SK-N-SH (cell line): ENCODE results near the gene SBDS. TPM values are rescaled to one million over a fixed set of nuclear protein-coding genes. Genes with fewer than 3 reads are reported as not detected.
"Not testable (repeated sequence)": the region's sequence is repeated elsewhere in the genome, so short reads cannot be mapped to it uniquely, and the experiment has no call there.

Source experiments
- CTCF ChIA-PET: fragments of 300-600, 350-600 bp; formaldehyde crosslinking; extraction: SDS; loops from one replicate; lab custom pipeline; 2021; lab: Yijun Ruan, JAX
- POLR2A ChIA-PET: fragments of 350-600 bp; sonication (Branson Sonifier 250); formaldehyde crosslinking; extraction: SDS; loops from one replicate; lab custom pipeline; 2020; ENCODE audit warnings: antibody characterized with exemption, inconsistent platforms; lab: Yijun Ruan, JAX
- DNase-seq: peaks from one replicate; pipeline ENCODE4 v3.0.0; 2012
- H2AFZ ChIP-seq: fragments of 200-600 bp; sonication (generic); 2 replicates; pipeline ENCODE4 v1.8.1; 2016; ENCODE audit warnings: antibody characterized with exemption, mild to moderate bottlenecking, low read depth
- H3F3A ChIP-seq: fragments of 200-600 bp; sonication (generic); replicated peaks from 2 replicates; pipeline ENCODE3; 2016; ENCODE audit warnings: antibody characterized with exemption, mild to moderate bottlenecking; ENCODE audit not compliant: insufficient read depth
- H3K27ac ChIP-seq, 2 experiments: fragments of 200-500 bp in 1 of 2; fragments of 200-600 bp in 1 of 2; sonication (Bioruptor generic) in 1 of 2; sonication (generic), shearing (Covaris generic) in 1 of 2; 2 replicates each; pipeline versions ENCODE4 v1.5.1 to v1.6.1; 2014 to 2016; ENCODE audit warnings: low read depth in 2 of 2, inconsistent platforms in 1 of 2, low read length in 1 of 2, mild to moderate bottlenecking in 1 of 2, mixed read lengths in 1 of 2
- H3K27me3 ChIP-seq: fragments of 200-600 bp; sonication (generic), shearing (Covaris generic); 2 replicates; pipeline ENCODE4 v1.6.1; 2016; ENCODE audit warnings: mixed run types; ENCODE audit not compliant: insufficient read depth
- H3K36me3 ChIP-seq, 2 experiments: fragments of 200-500 bp in 1 of 2; fragments of 200-600 bp in 1 of 2; sonication (Bioruptor generic) in 1 of 2; sonication (generic) in 1 of 2; replicated peaks in 1 of 2; 2 replicates each; pipeline versions ENCODE3 to v1.5.1; 2014 to 2016; ENCODE audit warnings: low read length in 1 of 2, mild to moderate bottlenecking in 1 of 2; ENCODE audit not compliant: insufficient read depth in 2 of 2, control insufficient read depth in 1 of 2
- H3K4me1 ChIP-seq, 2 experiments: fragments of 200-500 bp in 1 of 2; fragments of 200-600 bp in 1 of 2; sonication (Bioruptor generic) in 1 of 2; sonication (generic), shearing (Covaris generic) in 1 of 2; 2 replicates each; pipeline versions ENCODE4 v1.5.1 to v1.6.1; 2014 to 2016; ENCODE audit warnings: low read depth in 1 of 2, low read length in 1 of 2, mixed run types in 1 of 2; ENCODE audit not compliant: insufficient read depth in 2 of 2, control insufficient read depth in 1 of 2
- H3K4me2 ChIP-seq: fragments of 200-600 bp; sonication (generic), shearing (Covaris generic); 2 replicates; pipeline ENCODE4 v1.6.1; 2017; ENCODE audit warnings: mixed run types
- H3K4me3 ChIP-seq, 2 experiments: fragments of 200-500 bp in 1 of 2; fragments of 200-600 bp in 1 of 2; sonication (Bioruptor generic) in 1 of 2; sonication (generic), shearing (Covaris generic) in 1 of 2; 2 replicates each; pipeline versions ENCODE4 v1.5.1 to v1.8.1; 2014 to 2016; ENCODE audit warnings: low read depth in 2 of 2, inconsistent platforms in 1 of 2, low read length in 1 of 2, mild to moderate bottlenecking in 1 of 2, mixed read lengths in 1 of 2, moderate library complexity in 1 of 2
- H3K79me2 ChIP-seq: fragments of 200-600 bp; sonication (generic); 2 replicates; pipeline ENCODE4 v1.8.1; 2017; ENCODE audit warnings: mild to moderate bottlenecking; ENCODE audit not compliant: insufficient read depth
- H3K9ac ChIP-seq: fragments of 200-600 bp; sonication (generic); 2 replicates; pipeline ENCODE4 v1.6.1; 2017; ENCODE audit warnings: mixed run types
- H3K9me2 ChIP-seq: fragments of 200-600 bp; sonication (generic); 2 replicates; pipeline ENCODE4 v1.6.1; 2017; ENCODE audit warnings: mixed run types
- H3K9me3 ChIP-seq: fragments of 200-600 bp; sonication (generic); 2 replicates; pipeline ENCODE4 v1.6.1; 2017; ENCODE audit warnings: mixed run types, mild to moderate bottlenecking, moderate library complexity
- H4K20me1 ChIP-seq: fragments of 200-600 bp; sonication (generic); 2 replicates; pipeline ENCODE4 v1.6.1; 2017; ENCODE audit warnings: mild to moderate bottlenecking, mixed run types; ENCODE audit not compliant: insufficient read depth
- CHD2 ChIP-seq: fragments of 150-350 bp; IDR thresholded peaks from 2 replicates; pipeline ENCODE4 v1.6.1; 2018; ENCODE audit warnings: low read length; ENCODE audit not compliant: partially characterized antibody
- GABPA ChIP-seq: IDR thresholded peaks from 2 replicates; pipeline ENCODE4 v1.4.0; 2012; ENCODE audit warnings: low read depth, mild to moderate bottlenecking
- MXI1 ChIP-seq: IDR thresholded peaks from 2 replicates; pipeline ENCODE4 v1.6.1; 2012; ENCODE audit warnings: mild to moderate bottlenecking, low read depth, low read length, improper control_type of control experiment
- NRF1 ChIP-seq: IDR thresholded peaks from 2 replicates; pipeline ENCODE4 v1.6.1; 2012; ENCODE audit warnings: low read depth, mild to moderate bottlenecking, low read length
- PBX3 ChIP-seq: IDR thresholded peaks from 2 replicates; pipeline ENCODE4; 2012
- POLR2AphosphoS5 ChIP-seq: IDR thresholded peaks from 2 replicates; pipeline ENCODE4 v1.6.1; 2012; ENCODE audit warnings: low read depth, low read length
- RFX5 ChIP-seq: IDR thresholded peaks from 2 replicates; pipeline ENCODE4 v1.6.1; 2012; ENCODE audit warnings: mild to moderate bottlenecking, improper control_type of control experiment, low read length
- SIN3A ChIP-seq: IDR thresholded peaks from 2 replicates; pipeline ENCODE4 v1.6.1; 2012; ENCODE audit warnings: low read depth, mild to moderate bottlenecking, low read length, moderate library complexity, borderline replicate concordance
- TAF1 ChIP-seq: IDR thresholded peaks from 2 replicates; pipeline ENCODE4 v1.6.1; 2012; ENCODE audit warnings: low read depth, mild to moderate bottlenecking, low read length, moderate library complexity, borderline replicate concordance
- YY1 ChIP-seq: IDR thresholded peaks from 2 replicates; pipeline ENCODE4 v1.4.0; 2012; ENCODE audit warnings: low read depth, mild to moderate bottlenecking
- WGBS: methylation state at CpG from one replicate; pipeline ENCODE4 v1.1.6; 2017; ENCODE audit warnings: low lambda C conversion rate; 5-methylcytosine and 5-hydroxymethylcytosine counted together
- polyA plus RNA-seq, 3 experiments: library from polyadenylated mRNA; depleted of rRNA; stranded (reverse); fragments of >200 nt; gene quantifications; 2 replicates each; pipeline ENCODE4 v1.2.3, GENCODE V29; 2012

Gene SBDS
- 49.5 and 59.2 TPM in 2 replicates for polyA plus RNA-seq (2012; rRNA removed)
- 67.7 and 89.6 TPM in 2 replicates for polyA plus RNA-seq (2012; cell fraction: cytosol; rRNA removed)
- polyA plus RNA-seq (2012; cell fraction: nucleus; rRNA removed), result 21.6 and 33.3 TPM in 2 replicates

DNA sequence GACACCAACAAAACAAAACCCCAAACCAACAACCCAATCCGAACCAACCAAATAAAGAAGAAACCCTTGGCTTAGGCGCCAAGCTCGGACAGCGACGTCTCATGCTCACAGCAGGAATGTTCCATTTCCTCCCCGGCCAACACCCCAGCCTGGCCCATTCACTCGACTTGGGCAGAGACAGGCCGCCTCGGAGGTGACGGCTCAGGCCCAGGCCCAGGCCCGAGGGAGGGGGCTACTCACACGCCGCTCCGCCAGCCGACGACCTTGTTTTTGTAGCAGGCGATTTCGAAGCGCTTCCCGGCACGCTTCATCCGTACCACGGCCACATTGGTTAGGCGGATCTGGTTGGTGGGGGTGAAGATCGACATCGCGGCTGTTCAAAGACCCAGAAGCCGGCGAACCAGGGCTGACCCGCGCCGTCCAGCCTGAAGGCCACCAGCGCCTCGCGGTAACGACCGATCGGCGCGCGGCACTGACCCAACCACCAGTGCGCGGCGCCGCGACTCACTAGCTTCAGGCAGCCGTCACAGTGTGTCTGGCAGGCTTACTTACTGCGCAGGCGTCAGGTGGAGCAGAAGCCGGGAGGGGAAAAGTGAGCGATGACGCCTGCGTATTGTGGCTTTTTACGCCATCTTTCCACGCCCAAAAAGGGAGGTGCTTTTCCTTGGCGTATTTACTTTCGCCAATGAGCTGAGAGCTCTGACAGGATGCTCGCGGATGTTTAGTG is at the start of gene SBDS:
TSS of gene SBDS (minus strand) at position 537 of the 727 bp plus-strand sequence. CDS start at position 368, 169 bp downstream.
- ChIA-PET CTCF (interaction anchor here (0.7 to 1.1 kb wide), 3 partner anchors 9 to 32 kb away, joined by 3 to 4 read pairs (median 3); no protein-coding TSS in a partner anchor), POLR2A (interaction anchor here (0.6 kb wide), 1 partner anchor 180 kb away, joined by 3 read pairs; no protein-coding TSS in a partner anchor)
- H3K9me3 ChIP-seq, H3K9me2 ChIP-seq, H3K4me1 ChIP-seq, H4K20me1 ChIP-seq, H3K27me3 ChIP-seq: not testable (repeated sequence)
- Histone ChIP-seq H3K4me3 (peak within 1 kb of the TSS; percentile 82 to 97), H3K36me3 (peaks cover 17 to 32% of the 10 kb centered on the region in 2 experiments), H3K27ac (peak within 1 kb of the TSS; percentile 74 to 96), H3K79me2 (peaks cover 53% of the 10 kb centered on the region), H2AFZ (peak within 1 kb of the TSS; percentile 77), H3F3A (peaks cover 26% of the 10 kb centered on the region), H3K4me2 (peak within 1 kb of the TSS; percentile 89), H3K9ac (peak within 1 kb of the TSS; percentile 94)
- TF ChIP-seq POLR2AphosphoS5, result peak; percentile 86
- peak; percentile 63; the same call in 1 of the 2 replicates for TF ChIP-seq TAF1
- TF ChIP-seq RFX5, result 0 out of 2 replicates have a peak, but pooled peaks have one; percentile 33
- TF ChIP-seq NRF1, result peak; percentile 91
- peak; percentile 66; the same call in 1 of the 2 replicates for TF ChIP-seq YY1
- peak; percentile 56 for TF ChIP-seq PBX3
- peak; percentile 67 for TF ChIP-seq CHD2
- TF ChIP-seq SIN3A, result peak; percentile 60; the same call in 1 of the 2 replicates
- peak; percentile 85 for TF ChIP-seq GABPA
- peak; percentile 82 for TF ChIP-seq MXI1
- WGBS, result under 1% methylated on average over 48 of the region's 59 CpGs
- DNase-seq, result peak; percentile 83

DNA sequence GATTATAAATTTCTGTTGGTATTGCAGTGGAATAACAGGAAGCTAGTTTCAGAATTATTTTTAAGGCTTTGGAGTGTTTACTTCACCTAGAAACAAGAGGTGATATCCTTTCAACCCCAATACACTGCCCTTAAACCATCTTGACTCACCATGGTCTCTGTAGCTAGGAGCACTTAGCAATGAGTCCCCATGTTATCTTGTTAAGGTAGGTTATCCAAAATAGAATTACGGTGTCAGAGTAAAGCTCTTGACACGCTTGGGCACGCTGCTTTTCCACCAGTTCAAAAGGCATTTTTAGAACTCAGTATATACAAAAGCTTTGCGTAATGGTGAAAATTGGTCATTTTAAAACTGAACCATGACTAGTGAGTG is 48.2 kb upstream of the SBDS start:
- H3K79me2 ChIP-seq, H4K20me1 ChIP-seq, H3K27me3 ChIP-seq, H3K9me3 ChIP-seq, DNase-seq, H3K4me1 ChIP-seq, POLR2A ChIA-PET, H3K4me3 ChIP-seq, H3K9me2 ChIP-seq, H3K36me3 ChIP-seq, H2AFZ ChIP-seq: not testable (repeated sequence)
- 94% methylated on average over 4 of the region's 4 CpGs for WGBS
- H3K27ac ChIP-seq, result peak overlapping the region; percentile 51 to 79
- peaks cover 21% of the 10 kb centered on the region for H3F3A ChIP-seq
- CTCF ChIA-PET, result interaction anchor here (0.9 kb wide), 1 partner anchor 24 kb away, joined by 3 read pairs; no protein-coding TSS in a partner anchor
- H3K9ac ChIP-seq, result peak overlapping the region; percentile 20; the same call in 1 of the 2 replicates
- peak overlapping the region; percentile 48; the same call in 1 of the 2 replicates for H3K4me2 ChIP-seq
